CD1c-positive myeloid dendritic cell (primary cell): ENCODE measurements around the gene HIVEP3.
A peak's percentile ranks its signal among the peaks of the same experiment; 100 is the strongest.

Experiments used
- DNase-seq: peaks from one replicate; pipeline ENCODE4 v3.0.0-alpha.2; 2016; ENCODE audit errors: extremely low spot score

The HIVEP3 gene

DNA sequence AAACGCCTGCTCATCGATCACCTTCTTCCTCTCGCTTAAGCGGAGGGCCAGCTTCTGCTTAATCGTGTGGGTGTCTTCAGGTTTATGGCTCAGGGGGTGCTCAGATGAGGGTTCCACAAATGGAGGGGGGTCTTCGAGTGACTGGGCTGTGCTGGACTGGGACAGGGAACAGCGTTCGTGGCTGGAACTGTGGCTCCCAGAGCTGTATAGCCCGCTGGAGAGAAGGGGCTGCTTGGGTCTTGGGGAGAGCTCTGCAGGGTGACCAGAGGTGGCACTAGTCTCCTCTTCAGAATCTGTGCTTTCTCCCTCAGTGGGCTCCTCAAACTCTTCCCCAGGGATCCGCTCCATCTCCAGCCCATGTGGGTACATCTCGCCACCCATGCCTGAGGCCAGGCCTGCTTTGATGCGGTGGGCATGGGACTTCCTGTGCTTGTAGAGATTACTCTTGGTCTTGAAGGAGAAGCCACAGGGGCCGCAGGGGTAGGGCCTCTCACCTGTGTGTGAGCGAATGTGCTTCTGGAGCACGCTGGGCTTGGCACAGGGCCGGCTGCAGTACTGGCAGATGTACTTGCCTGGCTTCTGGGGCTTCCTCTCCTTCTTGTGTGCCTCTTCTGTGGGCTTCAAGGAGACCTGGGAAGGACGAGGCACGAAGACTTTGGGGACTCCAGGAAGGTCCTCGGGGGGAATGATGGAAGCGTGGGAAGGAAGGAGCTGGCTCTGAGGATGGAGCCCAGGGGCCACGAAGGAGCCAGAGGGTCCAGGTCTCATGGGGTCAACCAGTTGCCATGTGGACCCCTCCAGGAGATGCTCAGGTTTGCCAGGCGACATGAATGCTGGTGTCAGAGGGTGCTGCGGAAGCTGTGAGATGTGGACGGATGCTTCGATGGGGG lies 334.8 kb downstream of the HIVEP3 start:
- no peak for DNase-seq

DNA sequence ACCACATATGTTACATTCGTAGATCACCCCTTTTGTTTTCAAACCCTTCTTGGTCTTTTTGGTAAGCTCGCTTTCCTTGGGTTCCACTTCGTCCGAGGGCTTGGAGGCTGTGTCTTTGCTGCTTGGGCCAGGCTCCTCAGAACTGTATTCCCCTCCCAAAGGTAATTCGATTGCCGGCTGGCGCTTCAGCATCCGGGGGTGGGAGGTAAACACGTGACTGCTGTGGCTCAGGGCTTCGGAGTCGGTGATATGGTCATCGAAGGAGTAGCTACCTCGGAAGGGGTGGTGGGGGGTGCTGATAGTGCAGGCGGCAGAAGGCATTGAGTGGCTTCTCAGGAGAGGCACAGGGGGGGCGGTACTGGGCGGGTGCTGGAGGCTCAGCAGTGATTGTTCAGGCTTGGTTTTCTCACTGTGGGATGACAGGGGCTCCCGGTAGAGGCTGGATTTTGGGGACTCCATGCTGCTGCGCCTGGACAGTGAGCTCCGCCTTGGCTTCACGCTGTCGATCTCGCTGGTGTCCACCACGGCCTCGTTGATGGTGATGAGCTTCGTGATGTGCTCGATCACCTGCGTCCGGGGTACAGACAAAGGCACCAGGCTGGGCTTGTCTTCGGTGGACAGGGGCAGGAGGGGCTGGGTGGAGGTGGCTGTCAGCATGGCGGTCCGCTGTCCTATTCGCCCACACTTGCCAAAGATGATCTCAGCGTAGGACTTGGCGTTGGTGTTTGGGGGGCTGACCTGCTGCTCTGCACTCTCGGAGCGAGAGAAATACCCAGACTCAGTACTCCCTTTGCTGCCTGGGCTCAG lies 335.7 kb downstream of the HIVEP3 start:
- DNase-seq: no peak

DNA sequence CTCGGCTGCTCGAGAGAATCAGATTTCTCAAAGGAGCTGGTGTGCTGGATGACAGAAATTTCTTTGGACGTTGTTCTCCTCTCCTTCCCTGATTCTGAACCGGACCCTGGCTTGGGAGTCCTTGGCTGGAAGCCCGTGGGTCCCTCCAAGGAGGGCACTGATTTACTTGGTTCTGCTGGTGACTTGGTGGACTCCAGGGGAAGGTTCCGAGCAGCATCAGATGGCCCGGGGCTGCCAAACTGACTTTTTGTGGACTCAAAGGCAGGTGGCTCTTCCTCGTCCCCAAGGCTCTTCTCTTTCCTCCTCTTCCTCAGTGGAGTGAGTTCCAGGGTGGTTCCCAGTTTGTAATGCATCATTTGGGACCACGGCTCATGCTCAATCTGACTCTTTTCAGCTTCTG lies 336.4 kb downstream of the HIVEP3 start:
- DNase-seq: no peak

DNA sequence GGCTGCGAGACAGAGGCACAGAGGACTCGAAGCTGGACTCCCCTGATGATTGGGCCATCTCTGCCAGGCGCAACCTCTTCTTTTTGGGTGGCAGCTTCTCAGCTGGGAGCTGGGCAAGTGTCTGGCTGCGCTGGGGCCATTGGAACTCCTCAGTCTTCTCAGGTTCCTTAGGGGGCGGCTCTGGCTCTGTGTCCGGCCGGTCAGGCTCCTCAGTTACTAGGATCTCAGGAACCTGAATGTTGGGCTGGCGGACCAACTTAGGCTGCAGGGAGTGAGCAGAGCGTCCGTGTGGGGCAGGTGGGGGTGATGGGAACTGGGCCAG lies 336.8 kb downstream of the HIVEP3 start:
- DNase-seq: no peak

DNA sequence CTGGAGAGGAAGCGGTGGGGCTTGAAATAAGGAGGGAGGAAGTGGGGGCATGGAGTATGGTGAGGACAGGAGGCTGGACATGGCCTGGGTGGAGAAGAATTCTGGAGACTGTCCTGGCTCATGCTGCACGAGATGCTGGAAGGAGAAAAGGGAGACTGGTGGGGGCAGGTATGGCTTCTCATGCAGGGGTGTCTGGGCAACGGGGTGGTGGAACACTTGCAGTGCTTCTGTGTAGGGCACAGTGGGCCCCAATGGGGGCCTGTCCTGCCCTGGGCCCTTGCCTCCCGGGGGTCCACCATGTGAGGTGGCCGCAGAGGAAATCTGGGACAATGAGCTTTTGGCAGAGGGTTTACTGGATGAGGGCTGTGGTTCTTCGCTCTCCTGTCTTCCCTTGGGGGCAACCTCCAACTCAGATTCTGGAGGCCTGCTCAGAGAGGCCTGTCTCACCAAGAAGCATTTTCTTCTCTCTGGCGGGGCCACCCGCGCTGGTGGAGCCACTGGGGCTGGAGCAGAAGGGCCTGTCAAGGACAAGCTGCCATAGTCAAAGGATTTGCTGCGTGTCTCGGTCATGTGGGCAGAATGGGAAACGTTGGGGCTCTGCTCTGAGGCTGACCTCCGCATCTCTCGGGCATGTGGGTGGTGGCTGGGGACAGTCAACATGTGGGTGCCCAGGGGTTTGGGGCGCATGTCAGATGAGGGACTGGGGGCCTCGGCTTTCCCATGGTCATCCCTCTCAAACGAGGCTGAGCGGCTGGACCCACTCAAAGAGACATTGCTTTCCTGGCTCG lies 337.3 kb downstream of the HIVEP3 start:
- no peak for DNase-seq

DNA sequence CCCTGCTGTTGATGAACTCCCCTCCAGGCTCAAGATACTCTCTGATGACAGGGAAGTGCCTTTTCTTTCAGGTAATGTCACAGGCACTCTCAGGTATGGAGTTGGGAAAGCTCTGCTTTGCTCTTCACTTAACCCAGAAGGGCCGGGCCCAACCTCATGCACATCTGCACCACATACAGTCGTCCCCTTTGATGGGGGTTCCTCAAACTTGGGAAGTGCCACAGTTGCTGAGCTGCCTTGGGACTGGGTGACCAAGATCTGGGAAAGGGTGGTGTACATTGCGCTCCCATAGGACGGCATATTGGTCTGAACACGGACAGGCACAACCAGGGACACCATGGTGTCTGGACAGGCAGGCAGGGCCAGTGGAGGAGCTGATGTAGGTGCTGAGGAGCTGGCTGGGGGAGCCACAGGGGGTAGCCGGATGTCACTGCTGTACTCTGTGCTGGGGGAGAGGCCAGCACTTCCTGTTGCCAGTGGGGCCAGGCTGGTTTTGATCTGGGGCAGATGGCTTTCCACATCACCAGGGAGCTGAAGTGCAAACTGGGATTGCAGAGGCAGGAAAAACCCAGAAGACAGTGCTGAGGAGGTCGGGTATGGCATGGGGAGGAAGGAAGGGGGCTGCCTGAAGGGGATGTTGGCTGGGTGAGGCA lies 338.1 kb downstream of the HIVEP3 start:
- no peak for DNase-seq

DNA sequence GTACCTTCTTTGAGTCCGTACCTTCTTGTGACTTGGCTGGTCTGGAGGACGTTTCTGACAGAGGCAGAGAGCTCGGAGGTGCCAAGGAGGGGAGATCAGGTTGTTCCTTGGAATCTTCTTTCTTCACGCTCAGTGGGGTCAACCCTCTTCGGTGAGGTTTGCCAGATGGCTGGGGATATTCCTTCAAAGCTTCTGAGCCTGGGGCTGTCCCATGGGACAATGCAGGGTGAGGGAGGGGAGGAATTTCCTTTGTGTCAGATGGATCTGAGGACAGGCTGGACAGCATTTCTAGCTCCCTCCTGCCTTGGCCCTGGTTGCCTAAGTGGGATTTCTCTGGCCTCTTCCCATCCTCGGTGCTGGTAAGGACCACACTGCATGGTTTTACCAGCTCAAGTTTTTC lies 338.7 kb downstream of the HIVEP3 start:
- no peak for DNase-seq

DNA sequence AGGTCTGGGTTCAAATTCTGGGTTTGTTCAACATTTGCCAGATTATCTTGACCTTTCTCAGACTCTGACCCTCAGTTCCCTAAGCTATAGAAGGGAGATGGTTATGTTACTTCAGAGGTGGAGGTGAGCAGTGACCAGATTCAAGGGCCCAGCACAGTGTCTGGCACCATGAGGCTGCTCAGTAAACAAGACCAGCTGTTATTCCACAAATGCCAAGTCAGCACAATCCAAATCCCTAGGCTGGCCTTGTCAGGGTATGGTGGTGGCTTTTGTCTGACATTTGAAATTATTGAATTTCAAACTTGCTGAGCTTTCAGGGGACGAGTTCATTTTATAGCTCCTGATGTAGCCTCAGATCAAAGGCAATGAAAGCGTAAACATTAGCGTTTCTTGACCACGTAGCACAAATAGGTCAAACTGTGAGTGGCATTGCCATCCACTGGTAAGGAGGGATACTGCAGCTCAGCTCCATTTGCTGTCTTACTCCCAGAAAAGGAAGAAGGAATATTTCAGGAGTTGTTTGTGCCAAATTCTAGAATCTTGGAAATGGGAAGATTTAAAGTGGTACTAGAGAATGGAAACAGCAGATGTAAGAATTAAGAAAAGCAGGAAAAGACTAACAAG lies 339.9 kb downstream of the HIVEP3 start:
- DNase-seq: no peak

DNA sequence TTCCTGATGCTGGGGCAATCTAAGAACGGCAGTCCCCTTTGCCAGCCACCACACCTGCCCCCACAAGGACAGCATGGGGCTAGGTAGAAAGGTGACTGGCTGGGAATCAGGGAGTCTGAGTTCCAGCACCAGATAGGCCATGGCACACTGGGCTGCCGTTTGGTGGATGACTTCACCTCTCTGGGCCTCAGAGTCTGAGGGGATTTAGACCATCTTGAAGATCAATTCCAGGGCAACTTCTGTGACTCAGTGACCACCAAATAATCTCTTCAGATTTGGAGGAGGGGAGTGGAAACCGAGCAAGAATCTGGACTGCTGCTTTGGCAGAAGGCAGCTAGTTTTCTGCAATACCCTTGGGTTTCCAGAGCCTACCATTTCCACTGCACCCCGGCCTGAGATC lies 342.1 kb downstream of the HIVEP3 start:
- no peak for DNase-seq

DNA sequence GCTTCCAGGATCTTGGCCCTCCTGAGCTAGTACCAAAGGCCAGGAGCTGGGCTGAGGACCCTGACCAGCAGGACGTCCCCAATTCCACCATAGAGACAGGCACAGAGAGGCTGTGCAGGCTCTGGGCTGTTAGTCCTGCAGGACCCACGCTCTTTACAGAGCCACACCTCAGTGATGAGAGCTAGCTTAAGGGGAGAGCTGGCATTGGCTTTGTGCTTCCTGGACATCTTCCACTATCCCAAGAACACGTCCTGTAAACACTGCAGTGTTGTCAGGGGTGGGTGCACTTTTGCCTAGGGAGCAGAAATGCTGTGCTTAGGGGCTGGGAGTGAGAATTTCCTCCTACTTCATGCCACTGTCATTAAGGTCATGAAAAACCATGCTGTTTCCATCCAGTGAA lies 342.5 kb downstream of the HIVEP3 start:
- no peak for DNase-seq

DNA sequence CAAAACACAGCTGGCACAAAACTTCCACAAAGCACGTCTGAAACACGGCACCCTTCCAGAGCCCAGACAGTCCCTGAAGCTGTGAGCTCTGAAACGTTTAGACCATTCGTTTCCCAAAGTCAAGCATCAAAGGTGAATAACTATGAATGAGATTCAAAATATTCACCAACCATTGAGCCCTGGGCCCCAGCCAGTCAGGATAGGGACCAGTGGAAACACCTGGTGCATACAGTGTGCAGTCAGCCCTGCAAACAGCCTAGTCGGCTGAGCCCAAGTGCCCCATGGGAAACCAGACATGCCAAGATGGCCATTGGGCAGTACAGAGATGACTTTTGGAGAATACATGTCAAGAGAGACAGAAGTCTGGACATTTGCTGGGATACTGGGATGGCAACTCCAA lies 343.9 kb downstream of the HIVEP3 start:
- no peak for DNase-seq

DNA sequence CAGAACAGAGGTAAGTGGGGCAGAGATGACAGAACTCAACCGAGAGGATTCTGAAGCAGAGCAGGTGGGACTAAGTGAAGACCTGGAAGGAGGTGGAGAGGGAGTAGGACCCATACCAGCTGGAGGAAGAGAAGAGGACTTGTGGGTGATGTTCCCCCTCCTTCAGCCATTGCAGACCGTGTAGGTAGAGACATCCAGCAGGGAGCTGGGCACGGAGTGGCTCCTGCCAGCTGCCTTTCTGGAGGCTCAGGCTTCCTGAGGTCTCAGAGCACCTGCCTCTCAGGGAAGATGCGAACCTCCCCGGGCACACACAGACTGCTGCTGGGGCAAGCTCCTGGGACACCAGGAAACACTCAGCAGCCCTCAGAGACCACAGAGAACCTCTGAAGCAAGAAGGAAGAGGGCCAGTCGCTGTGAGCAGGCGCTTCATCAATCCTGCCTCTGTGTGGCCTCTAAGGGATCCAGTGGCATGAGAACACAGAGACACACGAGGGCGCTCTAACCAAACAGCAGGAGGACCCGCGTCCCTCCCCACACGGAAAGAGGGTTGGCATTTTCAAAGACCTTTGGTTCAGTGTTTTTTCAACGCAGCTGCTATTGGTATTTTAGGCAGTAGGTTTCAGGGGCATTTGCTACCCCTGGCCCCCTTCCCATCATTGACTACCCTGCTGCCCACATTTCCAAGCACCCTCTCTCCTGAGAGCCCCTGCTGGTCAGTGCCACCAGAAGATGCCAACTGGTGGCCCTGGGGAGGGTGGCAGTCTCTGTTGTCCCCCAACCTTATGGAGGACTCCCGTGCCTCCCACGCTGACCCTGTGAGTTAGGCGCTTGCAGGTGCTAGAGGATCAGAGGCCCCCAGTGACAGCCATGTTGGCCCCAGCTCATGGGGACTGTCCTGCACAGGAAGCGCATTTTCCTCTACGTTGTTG lies 344.7 kb downstream of the HIVEP3 start:
- peak; percentile 81 for DNase-seq

DNA sequence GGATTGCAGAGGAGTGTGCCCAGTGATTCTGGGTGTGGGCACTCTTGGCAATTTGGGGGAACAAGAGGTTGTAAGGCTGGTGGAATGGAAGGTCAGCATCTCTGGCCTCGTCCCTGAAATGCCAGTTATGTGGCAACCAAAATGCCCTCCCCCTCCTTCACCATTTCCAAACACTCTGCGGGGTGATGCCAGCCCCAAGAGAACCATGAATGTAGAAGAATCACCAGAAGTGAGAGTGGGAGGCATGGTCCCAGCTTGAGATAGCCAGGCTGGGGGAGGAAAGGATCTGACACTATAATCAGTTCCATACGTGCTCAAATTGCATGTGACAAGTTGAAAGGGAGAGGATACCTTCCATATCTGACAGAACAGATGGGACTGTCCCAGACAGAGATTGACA lies 345.5 kb downstream of the HIVEP3 start:
- DNase-seq: no peak

DNA sequence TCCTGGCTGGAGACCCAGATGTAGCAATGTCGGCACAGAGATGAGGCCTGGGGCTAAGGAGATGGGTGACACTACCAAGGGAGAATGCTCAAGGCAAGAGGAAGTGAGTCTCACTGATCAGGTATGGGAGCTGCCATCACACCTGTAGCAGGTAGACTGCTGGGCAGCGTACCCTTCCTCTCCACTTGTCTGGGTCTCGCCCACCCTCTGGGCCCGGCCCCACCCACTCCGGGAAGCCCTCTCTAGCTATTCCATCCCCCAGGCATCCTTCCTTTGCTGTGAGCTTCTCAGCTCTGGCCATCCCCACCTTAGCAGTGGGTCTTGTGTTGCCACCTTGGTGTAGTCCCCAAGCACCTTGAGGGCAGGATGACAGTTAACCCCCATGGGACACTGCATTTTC lies 346.5 kb downstream of the HIVEP3 start:
- DNase-seq: no peak

DNA sequence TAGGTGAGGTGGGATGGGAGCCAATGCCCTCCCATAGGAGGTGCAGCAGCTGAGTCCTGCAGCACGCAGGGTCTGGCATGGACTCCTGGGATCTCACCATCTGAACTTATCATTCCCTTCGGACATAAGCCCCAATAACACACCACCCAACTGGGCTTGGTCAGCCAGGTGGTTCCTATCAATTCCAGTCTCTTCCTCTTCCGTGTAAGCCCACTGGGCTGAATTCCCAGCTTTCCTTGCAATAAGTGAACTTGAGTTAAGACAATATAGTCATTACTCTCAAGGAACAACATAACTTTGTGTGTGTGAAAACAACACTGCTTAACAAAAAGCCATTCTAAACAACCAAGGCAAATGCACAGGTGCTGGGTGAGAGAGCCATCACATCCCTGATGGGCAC lies 347.7 kb downstream of the HIVEP3 start:
- DNase-seq: no peak

DNA sequence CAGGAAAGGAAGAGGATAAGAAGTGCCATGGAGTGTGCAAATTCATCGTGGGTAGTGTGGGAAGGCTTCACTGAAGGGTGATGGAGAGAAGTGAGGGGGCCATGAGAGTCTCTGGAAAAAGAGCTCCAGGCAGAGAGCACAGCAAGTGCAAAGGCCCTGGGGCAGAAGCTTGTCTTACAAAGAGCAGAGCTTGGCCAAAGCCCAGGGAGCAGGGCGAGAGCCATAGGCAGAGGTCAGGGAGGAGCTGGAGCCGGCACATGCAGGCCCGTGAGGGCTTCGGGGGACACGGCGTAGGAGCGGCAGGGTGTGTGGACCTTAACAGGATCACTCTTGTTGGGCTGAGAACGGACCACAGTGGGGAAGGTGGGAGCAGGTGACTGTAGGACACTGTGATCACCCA lies 350.5 kb downstream of the HIVEP3 start:
- no peak for DNase-seq

DNA sequence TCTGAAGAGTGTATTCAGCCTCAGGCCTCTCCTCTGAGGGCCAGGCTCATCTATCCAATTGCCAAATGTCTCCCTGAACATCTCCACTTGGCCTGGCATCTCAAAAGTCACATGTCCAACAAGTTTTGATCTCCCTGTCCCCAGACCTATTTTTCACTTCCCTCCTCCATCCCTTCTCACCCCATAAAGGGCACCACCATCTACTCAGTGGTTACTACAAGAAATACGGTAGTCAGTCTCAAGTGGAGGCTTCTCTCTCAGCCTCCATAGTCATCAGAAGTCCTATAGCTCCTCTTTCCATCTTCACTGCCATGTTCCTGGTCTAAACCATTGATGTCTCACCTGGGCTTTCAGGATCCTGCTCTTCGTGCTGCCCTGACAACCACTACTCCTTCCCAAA lies 351.8 kb downstream of the HIVEP3 start:
- no peak for DNase-seq

DNA sequence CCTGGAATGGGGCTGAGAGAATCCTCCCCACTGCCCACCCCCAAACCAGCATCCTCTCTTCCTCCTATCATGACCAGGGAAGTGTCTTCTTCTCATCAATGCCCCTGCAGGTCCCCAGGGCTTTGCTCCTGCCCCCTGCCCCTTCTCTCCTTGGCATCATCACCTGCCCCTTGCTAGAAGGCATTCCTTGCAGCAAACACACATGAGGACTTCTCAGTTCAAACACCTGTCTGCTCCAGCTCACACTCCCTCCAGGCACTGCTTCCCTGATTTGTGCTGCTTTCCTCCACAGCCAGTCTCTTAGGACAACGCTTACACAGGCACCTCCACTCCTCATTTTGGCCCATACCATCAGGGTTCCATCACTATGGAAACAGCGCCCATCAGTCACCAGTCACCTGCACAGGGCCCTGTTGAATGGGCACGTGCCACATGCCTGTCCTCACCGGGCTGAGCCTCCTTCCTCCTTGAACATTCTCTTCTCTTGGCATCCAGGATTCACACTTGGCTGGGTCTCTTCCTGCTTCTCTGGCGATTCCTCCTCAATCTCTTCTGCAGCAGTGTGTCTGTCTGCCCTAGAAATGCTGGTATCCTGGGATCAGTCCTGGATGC lies 352.3 kb downstream of the HIVEP3 start:
- no peak for DNase-seq

DNA sequence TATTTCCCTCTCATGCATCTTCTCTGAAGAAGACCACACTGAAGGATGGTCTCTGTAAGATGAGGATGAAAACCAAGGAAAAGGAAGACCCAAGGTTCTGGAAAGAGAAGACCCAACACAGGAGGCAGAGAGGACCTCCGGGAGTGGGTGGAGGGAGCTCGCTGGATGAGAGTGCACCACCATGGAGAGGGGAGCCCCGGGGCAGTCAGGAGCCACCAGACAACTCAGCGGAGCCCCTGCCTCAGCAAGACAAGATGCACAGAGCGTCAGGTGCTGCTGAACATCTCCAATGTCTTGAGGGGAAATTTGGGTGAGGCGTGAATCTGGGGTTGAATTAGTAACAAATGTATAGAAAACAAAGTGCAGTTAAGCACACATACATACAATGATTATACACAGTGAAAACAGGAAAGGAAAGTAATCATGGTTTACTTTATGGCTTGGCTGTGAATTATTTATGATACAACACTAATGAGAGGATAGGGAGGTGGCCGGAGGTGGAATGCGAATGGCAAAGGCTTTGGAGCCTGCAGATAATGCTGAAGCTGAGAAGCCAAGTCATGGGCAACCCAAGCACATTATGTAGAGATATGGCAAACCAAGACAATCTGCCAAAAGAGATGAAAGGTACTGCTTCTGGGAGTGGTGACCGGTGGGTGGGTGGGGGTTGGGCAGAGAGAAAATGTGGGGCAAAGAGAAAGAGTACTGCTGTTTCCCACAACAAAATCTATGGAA lies 353.8 kb downstream of the HIVEP3 start:
- DNase-seq: no peak
